IMR-90 (cell line): ENCODE data around the gene IGF2BP1. TPM values are rescaled to one million over a fixed set of nuclear protein-coding genes. Genes with fewer than 3 reads are reported as not detected.

ENCODE experiments used
- ATAC-seq: fragments of 200-7000 bp; cut with Tn5 transposase; 2 replicates; pipeline ENCODE4 v1.9.1; 2020; ENCODE audit warnings: low read depth, mild to moderate bottlenecking, moderate library complexity
- BruUV-seq: library from RNA; stranded (reverse); fragments of 400-500 nt; replicated peaks from 2 replicates; lab custom pipeline; 2021; lab: Mats Ljungman, UMichigan
- CTCF ChIA-PET: fragments of 300-600 bp; formaldehyde crosslinking; extraction: SDS; loops from one replicate; lab custom pipeline; 2021; ENCODE audit warnings: antibody characterized with exemption; lab: Yijun Ruan, JAX
- POLR2A ChIA-PET: fragments of 300-600 bp; sonication (Branson Sonifier 250); formaldehyde crosslinking; loops from one replicate; lab custom pipeline; 2022; ENCODE audit warnings: antibody characterized with exemption; ENCODE audit not compliant: unreplicated experiment; lab: Charles Lee
- DNase-seq: peaks from one replicate; pipeline ENCODE4 v3.0.0; 2013
- H2AFZ ChIP-seq: replicated peaks from 2 replicates; pipeline ENCODE3; 2013; ENCODE audit warnings: low read length, mild to moderate bottlenecking; ENCODE audit not compliant: poor library complexity
- H2AK5ac ChIP-seq: 2 replicates; pipeline ENCODE4 v1.6.1; 2013; ENCODE audit warnings: low read depth, low read length, inconsistent platforms
- H2AK9ac ChIP-seq: replicated peaks from 2 replicates; pipeline ENCODE3; 2013; ENCODE audit warnings: mild to moderate bottlenecking, low read depth, low read length, moderate library complexity; ENCODE audit not compliant: poor library complexity
- H2BK120ac ChIP-seq: 2 replicates; pipeline ENCODE4 v1.6.1; 2013; ENCODE audit warnings: low read depth, low read length, inconsistent platforms
- H2BK15ac ChIP-seq: 3 replicates; pipeline ENCODE4 v1.6.1; 2013; ENCODE audit warnings: low read depth, low read length, inconsistent platforms
- H2BK20ac ChIP-seq: 2 replicates; pipeline ENCODE4 v1.6.1; 2013; ENCODE audit warnings: low read depth, mild to moderate bottlenecking, inconsistent platforms, low read length, moderate library complexity
- H2BK5ac ChIP-seq: 2 replicates; pipeline ENCODE4 v1.6.1; 2013; ENCODE audit warnings: mild to moderate bottlenecking, low read depth, low read length, inconsistent platforms; ENCODE audit not compliant: poor library complexity, severe bottlenecking
- H3K14ac ChIP-seq: replicated peaks from 2 replicates; pipeline ENCODE4 v1.6.1; 2013; ENCODE audit warnings: low read depth, low read length, inconsistent platforms
- H3K18ac ChIP-seq: 2 replicates; pipeline ENCODE4 v1.6.1; 2013; ENCODE audit warnings: low read depth, low read length, control low read depth
- H3K23ac ChIP-seq: 2 replicates; pipeline ENCODE4 v1.6.1; 2013; ENCODE audit warnings: low read depth, low read length, inconsistent platforms
- H3K27ac ChIP-seq: 2 replicates; pipeline ENCODE4 v1.5.1; 2013; ENCODE audit warnings: mild to moderate bottlenecking, control low read depth, low read length; ENCODE audit not compliant: insufficient read depth
- H3K27me3 ChIP-seq: 2 replicates; pipeline ENCODE4 v1.6.1; 2013; ENCODE audit warnings: low read length; ENCODE audit not compliant: control insufficient read depth, insufficient read depth
- H3K36me3 ChIP-seq: 2 replicates; pipeline ENCODE4 v1.6.1; 2013; ENCODE audit warnings: low read length, mixed read lengths; ENCODE audit not compliant: control insufficient read depth, insufficient read depth
- H3K4ac ChIP-seq: 2 replicates; pipeline ENCODE4 v1.6.1; 2013; ENCODE audit warnings: low read depth, low read length, inconsistent platforms
- H3K4me1 ChIP-seq: 2 replicates; pipeline ENCODE4 v1.6.1; 2013; ENCODE audit warnings: low read length, mixed read lengths; ENCODE audit not compliant: control insufficient read depth, insufficient read depth
- H3K4me2 ChIP-seq: 2 replicates; pipeline ENCODE4 v1.6.1; 2013; ENCODE audit warnings: low read depth, mild to moderate bottlenecking, control low read depth, low read length, moderate library complexity
- H3K4me3 ChIP-seq: 2 replicates; pipeline ENCODE4 v1.5.1; 2013; ENCODE audit warnings: low read depth, mild to moderate bottlenecking, control low read depth, low read length, moderate library complexity; ENCODE audit not compliant: insufficient read depth
- H3K56ac ChIP-seq: 2 replicates; pipeline ENCODE4 v1.6.1; 2013; ENCODE audit warnings: low read length, inconsistent platforms; ENCODE audit not compliant: insufficient read depth; ENCODE audit errors: extremely low read depth
- H3K79me1 ChIP-seq, 2 experiments: 2 replicates each; pipeline ENCODE4 v1.6.1; 2013; ENCODE audit warnings: low read length in 2 of 2, inconsistent platforms in 1 of 2, low read depth in 1 of 2
- H3K9ac ChIP-seq: 2 replicates; pipeline ENCODE4 v1.6.1; 2013; ENCODE audit warnings: low read depth, low read length, control low read depth
- H3K9me1 ChIP-seq: 2 replicates; pipeline ENCODE4 v1.6.1; 2013; ENCODE audit warnings: low read length, inconsistent platforms; ENCODE audit not compliant: insufficient read depth
- H3K9me3 ChIP-seq: 2 replicates; pipeline ENCODE4 v1.6.1; 2013; ENCODE audit warnings: low read length; ENCODE audit not compliant: control insufficient read depth, insufficient read depth
- H4K20me1 ChIP-seq: 2 replicates; pipeline ENCODE4 v1.6.1; 2013; ENCODE audit warnings: low read length, inconsistent platforms; ENCODE audit not compliant: insufficient read depth
- H4K5ac ChIP-seq: 2 replicates; pipeline ENCODE4 v1.6.1; 2013; ENCODE audit warnings: mild to moderate bottlenecking, low read depth, low read length, control low read depth
- H4K8ac ChIP-seq, 2 experiments: 2 replicates each; pipeline ENCODE4 v1.6.1; 2013; ENCODE audit warnings: low read depth in 2 of 2, low read length in 2 of 2, control low read depth in 1 of 2, inconsistent platforms in 1 of 2
- H4K91ac ChIP-seq: 2 replicates; pipeline ENCODE4 v1.6.1; 2013; ENCODE audit warnings: low read depth, low read length, inconsistent platforms; ENCODE audit not compliant: insufficient read depth
- CEBPB ChIP-seq: IDR thresholded peaks from 2 replicates; pipeline ENCODE4 v1.6.1; 2012; ENCODE audit warnings: low read depth, low read length, improper control_type of control experiment
- CTCF ChIP-seq: conservative IDR thresholded peaks from 2 replicates; pipeline ENCODE4 v1.5.1; 2012; ENCODE audit warnings: mild to moderate bottlenecking, low read depth, low read length, improper control_type of control experiment
- FOS ChIP-seq: fragments of 150-350 bp; IDR thresholded peaks from 2 replicates; pipeline ENCODE4 v1.6.1; 2016; ENCODE audit warnings: low read depth, low read length
- MAZ ChIP-seq: IDR thresholded peaks from 2 replicates; pipeline ENCODE4 v1.6.1; 2012; ENCODE audit warnings: low read depth, mild to moderate bottlenecking, low read length, improper control_type of control experiment, moderate library complexity, borderline replicate concordance
- RCOR1 ChIP-seq: IDR thresholded peaks from 2 replicates; pipeline ENCODE4 v1.6.1; 2012; ENCODE audit warnings: mild to moderate bottlenecking, low read length, improper control_type of control experiment; ENCODE audit not compliant: insufficient replicate concordance
- SMC3 ChIP-seq: fragments of 150-350 bp; IDR thresholded peaks from 2 replicates; pipeline ENCODE4 v1.6.1; 2016; ENCODE audit warnings: low read depth, mild to moderate bottlenecking, antibody characterized with exemption, low read length, moderate library complexity
- WGBS, 2 experiments: methylation state at CpG; one replicate each; pipeline versions ENCODE4 v1.1.5 to v1.1.7; 2013; ENCODE audit warnings: missing lambda C conversion rate in 2 of 2; ENCODE audit not compliant: insufficient read length in 1 of 2; ENCODE audit errors: extremely low coverage in 2 of 2; 5-methylcytosine and 5-hydroxymethylcytosine counted together
- dilution Hi-C: fragments of 300-500 bp; cut with HindIII; formaldehyde crosslinking; loops from one replicate; pipeline ENCODE4 v1.14.3; 2018; ENCODE audit warnings: low sequenced_read_pairs; ENCODE audit not compliant: unreplicated experiment
- in situ Hi-C: fragments of 300-500 bp; cut with MboI; formaldehyde crosslinking; loops from 3 replicates; pipeline ENCODE4 v1.14.3; 2019; ENCODE audit warnings: low sequenced_read_pairs, inconsistent platforms, mixed read lengths
- intact Hi-C: fragments of 100-400 bp; cut with micrococcal nuclease; formaldehyde crosslinking; loops from 2 replicates; pipeline ENCODE4 v1.10.0; 2022
- polyA plus RNA-seq, 3 experiments: library from polyadenylated mRNA; depleted of rRNA; stranded (reverse); fragments of >200 nt; gene quantifications; 2 replicates each; pipeline ENCODE4 v1.2.3, GENCODE V29; 2012; ENCODE audit warnings: low replicate concordance in 1 of 3
- total RNA-seq: library from RNA; depleted of rRNA; stranded (reverse); fragments of >200 nt; gene quantifications from 2 replicates; pipeline ENCODE4 v1.2.3, GENCODE V29; 2012

The IGF2BP1 gene
- total and polyA plus RNA-seq, 2 of the 4 experiments (the other 2 are of a cell fraction) = 10.2 to 13.1 TPM

- no peak overlapping the region for H3K4ac ChIP-seq
- no CpG with 5 or more reads among the region's 10 CpGs for WGBS, 2 experiments
- no peak overlapping the region for H2AK9ac ChIP-seq
- H3K4me1 ChIP-seq = no peaks in the 10 kb centered on the region
- H3K79me1 ChIP-seq = no peaks in the 10 kb centered on the region
- BruUV-seq = no TSS peak
- H3K36me3 ChIP-seq = no peaks in the 10 kb centered on the region
- no peak overlapping the region for H3K14ac ChIP-seq
- H3K56ac ChIP-seq = no peak overlapping the region
- no peak overlapping the region for H2BK20ac ChIP-seq
- dilution Hi-C loops = no loop called here
- no peak overlapping the region for H2AFZ ChIP-seq
- intact Hi-C loops = no loop called here
- ATAC-seq (no peak), DNase-seq (no peak)
- no peaks in the 10 kb centered on the region for H4K20me1 ChIP-seq
- no peak overlapping the region for H4K8ac ChIP-seq
- no peak overlapping the region for H3K4me2 ChIP-seq
- no peak overlapping the region for H3K4me3 ChIP-seq
- in situ Hi-C loops = no loop called here
- no peak overlapping the region for H3K9ac ChIP-seq
- H3K18ac ChIP-seq = no peak overlapping the region
- H2BK15ac ChIP-seq = no peak overlapping the region
- peaks cover 3% of the 10 kb centered on the region; the same call in 1 of the 2 replicates for H3K27me3 ChIP-seq
- H4K5ac ChIP-seq = no peak overlapping the region
- ChIA-PET CTCF (no interaction called here), POLR2A (no interaction called here)
- no peak overlapping the region for H4K91ac ChIP-seq
- no peak overlapping the region for H2BK120ac ChIP-seq
- no peak overlapping the region for H2BK5ac ChIP-seq
- no peak overlapping the region for H2AK5ac ChIP-seq
- 0 out of 2 replicates have a peak, but pooled peaks cover 2% of the 10 kb centered on the region for H3K9me1 ChIP-seq
- H3K9me3 ChIP-seq = no peaks in the 10 kb centered on the region; the same call in 1 of the 2 replicates
- no peak overlapping the region for H3K23ac ChIP-seq
- TF ChIP-seq RCOR1 (no peak), CTCF (no peak), FOS (no peak), CEBPB (no peak), MAZ (no peak), SMC3 (no peak)
- no peak overlapping the region for H3K27ac ChIP-seq
Measured at GRCh38 chr17:49093131-49093530, 95.9 kb downstream of the IGF2BP1 start.
